Measurements from ENCODE around the gene EID2B. TPM values are rescaled to one million over a fixed set of nuclear protein-coding genes. Genes with fewer than 3 reads are reported as not detected.

EID2B gene
- total RNA-seq, 6 donors from 2014 or later, result 1.2 to 6.3 (median 2.4) TPM

- ATAC-seq (ENCODE audit: low FRiP score in 2 of 2) (peak; percentile 84 to 92), DNase-seq (peak; percentile 55 to 94)
- Histone ChIP-seq H3K4me1 (peaks cover 14 to 35% (median 26%) of the 10 kb centered on the region in 4 donors), H3K36me3 (no peaks in the 10 kb centered on the region), H3K4me3 (no peak overlapping the region), H3K27ac (no peak overlapping the region), H3K9me3 (no peaks in the 10 kb centered on the region), H3K27me3 (peaks cover 0 to 39% (median 26%) of the 10 kb centered on the region in 4 donors)
- TF ChIP-seq, protein P1, sequence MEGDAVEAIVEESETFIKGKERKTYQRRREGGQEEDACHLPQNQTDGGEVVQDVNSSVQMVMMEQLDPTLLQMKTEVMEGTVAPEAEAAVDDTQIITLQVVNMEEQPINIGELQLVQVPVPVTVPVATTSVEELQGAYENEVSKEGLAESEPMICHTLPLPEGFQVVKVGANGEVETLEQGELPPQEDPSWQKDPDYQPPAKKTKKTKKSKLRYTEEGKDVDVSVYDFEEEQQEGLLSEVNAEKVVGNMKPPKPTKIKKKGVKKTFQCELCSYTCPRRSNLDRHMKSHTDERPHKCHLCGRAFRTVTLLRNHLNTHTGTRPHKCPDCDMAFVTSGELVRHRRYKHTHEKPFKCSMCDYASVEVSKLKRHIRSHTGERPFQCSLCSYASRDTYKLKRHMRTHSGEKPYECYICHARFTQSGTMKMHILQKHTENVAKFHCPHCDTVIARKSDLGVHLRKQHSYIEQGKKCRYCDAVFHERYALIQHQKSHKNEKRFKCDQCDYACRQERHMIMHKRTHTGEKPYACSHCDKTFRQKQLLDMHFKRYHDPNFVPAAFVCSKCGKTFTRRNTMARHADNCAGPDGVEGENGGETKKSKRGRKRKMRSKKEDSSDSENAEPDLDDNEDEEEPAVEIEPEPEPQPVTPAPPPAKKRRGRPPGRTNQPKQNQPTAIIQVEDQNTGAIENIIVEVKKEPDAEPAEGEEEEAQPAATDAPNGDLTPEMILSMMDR (IDR thresholded peaks at IDR 0.05), result peak; percentile 85 to 98 (median 94)
- TF ChIP-seq POLR2A (IDR thresholded peaks at IDR 0.05), result no peak
- 30 to 64% methylated on average over 8 to 30 of the region's 69 CpGs for WGBS, 2 donors
These were observed 29.8 kb downstream of the EID2B start for GRCh38 chr19:39502640-39503417.

DNA sequence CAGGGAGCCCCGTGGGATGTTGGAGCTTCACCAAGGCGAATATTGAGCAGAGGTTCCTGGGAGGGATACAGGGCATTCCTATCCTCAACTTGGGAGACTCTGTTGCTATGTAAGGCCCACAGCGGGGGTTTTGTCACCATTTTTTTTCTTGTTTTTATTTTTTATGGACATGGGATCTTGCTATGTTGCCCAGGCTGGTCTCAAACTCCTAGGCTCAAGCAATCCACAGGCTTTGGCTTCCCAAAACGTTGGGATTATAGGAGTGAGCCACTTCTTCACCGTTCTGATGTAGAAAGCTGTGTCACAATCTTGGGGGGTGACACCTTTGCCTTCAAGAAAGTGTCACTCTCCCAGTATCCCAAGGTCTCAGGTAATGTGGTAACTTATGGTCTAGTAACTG lies 31.3 kb downstream of the EID2B start:
- Histone ChIP-seq H3K27ac (no peak overlapping the region), H3K27me3 (peaks cover 0 to 32% (median 21%) of the 10 kb centered on the region in 4 donors), H3K9me3 (no peaks in the 10 kb centered on the region), H3K4me3 (no peak overlapping the region), H3K4me1 (peaks cover 14 to 27% (median 24%) of the 10 kb centered on the region in 4 donors), H3K36me3 (no peaks in the 10 kb centered on the region)
- no peak for DNase-seq
- WGBS, 2 donors, result 66 to 78% methylated on average over 4 to 5 of the region's 5 CpGs
- no peak for ATAC-seq (ENCODE audit: low FRiP score in 2 of 2)
- TF ChIP-seq POLR2A (IDR thresholded peaks at IDR 0.05) (no peak), EP300 (IDR thresholded peaks at IDR 0.05) (no peak)

GRCh38 chr19:39500543-39500942 lies 32.1 kb downstream of the EID2B start:
- DNase-seq (no peak), ATAC-seq (ENCODE audit: low FRiP score in 2 of 2) (no peak)
- Histone ChIP-seq H3K27me3 (peaks cover 0 to 35% (median 22%) of the 10 kb centered on the region in 4 donors), H3K27ac (no peak overlapping the region), H3K36me3 (no peaks in the 10 kb centered on the region), H3K4me1 (peaks cover 14 to 27% (median 24%) of the 10 kb centered on the region in 4 donors), H3K9me3 (no peaks in the 10 kb centered on the region), H3K4me3 (no peak overlapping the region)
- TF ChIP-seq, protein P1 (IDR thresholded peaks at IDR 0.05), result no peak
- no peak for TF ChIP-seq POLR2AphosphoS5 (IDR thresholded peaks at IDR 0.05)
- TF ChIP-seq POLR2A (IDR thresholded peaks at IDR 0.05), result no peak
- TF ChIP-seq EP300 (IDR thresholded peaks at IDR 0.05), result no peak
- WGBS, 2 donors, result 52 to 72% methylated on average over 2 to 4 of the region's 4 CpGs

- no peaks in the 10 kb centered on the region for H3K36me3 ChIP-seq
- no peaks in the 10 kb centered on the region for H3K9me3 ChIP-seq
- peaks cover 14 to 27% (median 24%) of the 10 kb centered on the region in 4 donors for H3K4me1 ChIP-seq
- WGBS, 2 donors, result 78 to 79% methylated on average over 8 of the region's 8 CpGs
- TF ChIP-seq, protein P1 (IDR thresholded peaks at IDR 0.05), result no peak
- TF ChIP-seq POLR2A (IDR thresholded peaks at IDR 0.05) (no peak), EP300 (IDR thresholded peaks at IDR 0.05) (no peak), POLR2AphosphoS5 (IDR thresholded peaks at IDR 0.05) (no peak)
- H3K27me3 ChIP-seq, result peaks cover 0 to 35% (median 20%) of the 10 kb centered on the region in 4 donors
- no peak overlapping the region for H3K27ac ChIP-seq
- no peak overlapping the region for H3K4me3 ChIP-seq
- ATAC-seq (ENCODE audit: low FRiP score in 2 of 2), result no peak
- no peak for DNase-seq
These were observed 32.7 kb downstream of the EID2B start for GRCh38 chr19:39499932-39500331.

- Histone ChIP-seq H3K9me3 (no peaks in the 10 kb centered on the region), H3K27me3 (peaks cover 0 to 29% (median 19%) of the 10 kb centered on the region in 4 donors), H3K4me1 (peaks cover 14 to 27% (median 24%) of the 10 kb centered on the region in 4 donors), H3K4me3 (no peak within 1 kb of the TSS), H3K27ac (no peak within 1 kb of the TSS), H3K36me3 (no peaks in the 10 kb centered on the region)
- ATAC-seq (ENCODE audit: low FRiP score in 2 of 2) (no peak), DNase-seq (peak in 1 of 2 donors; percentile 85)
- WGBS, 2 donors, result 3 to 6% methylated on average over 22 to 24 of the region's 60 CpGs
- TF ChIP-seq POLR2AphosphoS5 (IDR thresholded peaks at IDR 0.05) (no peak), EP300 (IDR thresholded peaks at IDR 0.05) (no peak), POLR2A (IDR thresholded peaks at IDR 0.05) (no peak)
- TF ChIP-seq, protein P1 (IDR thresholded peaks at IDR 0.05), result no peak
These were observed 33.6 kb downstream of the EID2B start, which contains the start of gene DLL3 for GRCh38 chr19:39498798-39499642. DLL3 (plus strand) TSS chr19:39498947; CDS start chr19:39498975, 28 bp downstream.

Data from upper lobe of left lung (tissue), 6 donors.